Caco-2 (cell line): Measurements from ENCODE around the gene ZNF343. TPM values are rescaled to one million over a fixed set of nuclear protein-coding genes. Genes with fewer than 3 reads are reported as not detected.

ENCODE experiments used
- BruUV-seq: library from RNA; stranded (reverse); fragments of 400-500 nt; replicated peaks from 2 replicates; lab custom pipeline; 2021; lab: Mats Ljungman, UMichigan
- CTCF ChIA-PET: fragments of 300-600 bp; sonication (Branson Sonifier 250); formaldehyde crosslinking; loops from one replicate; lab custom pipeline; 2022; ENCODE audit warnings: antibody characterized with exemption; lab: Charles Lee
- POLR2A ChIA-PET: fragments of 300-600 bp; sonication (Branson Sonifier 250); formaldehyde crosslinking; loops from one replicate; lab custom pipeline; 2022; ENCODE audit warnings: antibody characterized with exemption; lab: Charles Lee
- DNase-seq, 2 experiments: peaks; one replicate each; pipeline versions ENCODE4 v3.0.0 to v3.0.0-alpha.2; 2020 to 2022
- H3K27me3 ChIP-seq: replicated peaks from 2 replicates; pipeline ENCODE4 v1.6.0; 2011; ENCODE audit warnings: low read length; ENCODE audit not compliant: control insufficient read depth, insufficient read depth
- H3K36me3 ChIP-seq: 2 replicates; pipeline ENCODE4 v1.5.1; 2011; ENCODE audit warnings: low read length; ENCODE audit not compliant: control insufficient read depth, insufficient read depth
- H3K4me1 ChIP-seq: fragments of 250-450 bp; sonication (Bioruptor Pico); 2 replicates; pipeline ENCODE4 v1.5.1; 2020; ENCODE audit warnings: mild to moderate bottlenecking
- H3K4me3 ChIP-seq: 2 replicates; pipeline ENCODE4 v1.5.1; 2011; ENCODE audit warnings: low read depth, mild to moderate bottlenecking, control low read depth, low read length
- H3K9me3 ChIP-seq: fragments of 250-450 bp; sonication (Bioruptor Pico); 2 replicates; pipeline ENCODE4 v1.5.1; 2020; ENCODE audit warnings: mild to moderate bottlenecking, moderate library complexity
- H3K27ac Mint-ChIP-seq: one replicate; pipeline ENCODE4 v1.8.0; 2022; ENCODE audit warnings: mixed read lengths; ENCODE audit not compliant: unreplicated experiment
- H3K27me3 Mint-ChIP-seq: one replicate; pipeline ENCODE4 v1.8.0; 2022; ENCODE audit warnings: mixed read lengths; ENCODE audit not compliant: insufficient read depth, unreplicated experiment
- H3K36me3 Mint-ChIP-seq: one replicate; pipeline ENCODE4 v1.8.0; 2022; ENCODE audit warnings: mild to moderate bottlenecking, mixed read lengths; ENCODE audit not compliant: insufficient read depth, unreplicated experiment
- H3K4me1 Mint-ChIP-seq: one replicate; pipeline ENCODE4 v1.8.0; 2022; ENCODE audit warnings: low read depth, mixed read lengths; ENCODE audit not compliant: unreplicated experiment
- H3K4me3 Mint-ChIP-seq: one replicate; pipeline ENCODE4 v1.8.0; 2022; ENCODE audit warnings: mild to moderate bottlenecking, moderate library complexity, mixed read lengths; ENCODE audit not compliant: unreplicated experiment
- H3K9me3 Mint-ChIP-seq: one replicate; pipeline ENCODE4 v1.8.0; 2022; ENCODE audit warnings: mixed read lengths; ENCODE audit not compliant: unreplicated experiment
- CTCF ChIP-seq, 2 experiments: fragments of 200-600 bp in 1 of 2; IDR thresholded peaks; 1 replicate in 1 of 2; 2 replicates in 1 of 2; pipeline versions ENCODE4 v1.5.1 to v1.8.0; 2011 to 2022; ENCODE audit warnings: antibody characterized with exemption in 1 of 2, control low read depth in 1 of 2, inconsistent platforms in 1 of 2, low read depth in 1 of 2, low read length in 1 of 2, mild to moderate bottlenecking in 1 of 2, moderate library complexity in 1 of 2; ENCODE audit not compliant: insufficient read depth in 1 of 2, severe bottlenecking in 1 of 2, unreplicated experiment in 1 of 2
- intact Hi-C: fragments of 100-400 bp; cut with micrococcal nuclease; formaldehyde crosslinking; loops from one replicate; pipeline ENCODE4 v1.10.0; 2022; ENCODE audit not compliant: unreplicated experiment
- total RNA-seq: library from RNA; stranded (reverse); gene quantifications from 2 replicates; pipeline ENCODE4 v1.2.3, GENCODE V29; 2022

ZNF343 gene
- total RNA-seq, 1 experiment from 2014 or later = 11.0 TPM

- Histone ChIP-seq H3K36me3 (no peaks in the 10 kb centered on the region), H3K27me3 (no peaks in the 10 kb centered on the region; the same call in 1 of the 2 replicates), H3K9me3 (no peaks in the 10 kb centered on the region), H3K4me1 (peaks cover 6% of the 10 kb centered on the region), H3K4me3 (no peak overlapping the region)
- ChIA-PET CTCF (interaction anchor here (1.0 kb wide), 1 partner anchor 9 kb away, joined by 6 read pairs; no protein-coding TSS in a partner anchor), POLR2A (no interaction called here)
- Mint-ChIP-seq H3K4me1 (peaks cover 7% of the 10 kb centered on the region), H3K36me3 (no peaks in the 10 kb centered on the region), H3K27ac (no peak overlapping the region), H3K27me3 (peaks cover 5% of the 10 kb centered on the region), H3K4me3 (no peak overlapping the region), H3K9me3 (no peaks in the 10 kb centered on the region)
- BruUV-seq = no TSS peak
- DNase-seq = no peak
- TF ChIP-seq CTCF (IDR thresholded peaks at IDR 0.05; ENCODE audit: insufficient read depth in 1 of 2, low read depth in 1 of 2, low read length in 1 of 2, severe bottlenecking in 1 of 2, unreplicated experiment in 1 of 2) = no peak
- intact Hi-C loops = no loop called here
Measured at GRCh38 chr20:2515203-2515602, 6.5 kb upstream of the ZNF343 start.

- intact Hi-C loops = loop anchor here (2.0 to 5.0 kb wide), 2 partner anchors 39 to 143 kb away; partner anchors contain the start of genes NOP56 and SNRPB
Measured at GRCh38 chr20:2509794-2510193, 1.1 kb upstream of the ZNF343 start.

GRCh38 chr20:2509468-2509781, 710 bp upstream of the ZNF343 start:
- Mint-ChIP-seq H3K4me1 (peaks cover 10% of the 10 kb centered on the region), H3K27me3 (peaks cover 3% of the 10 kb centered on the region), H3K9me3 (no peaks in the 10 kb centered on the region), H3K27ac (peak overlapping the region; percentile 92), H3K4me3 (peak overlapping the region; percentile 88), H3K36me3 (peaks cover 7% of the 10 kb centered on the region)
- Histone ChIP-seq H3K36me3 (no peaks in the 10 kb centered on the region), H3K27me3 (no peaks in the 10 kb centered on the region), H3K9me3 (no peaks in the 10 kb centered on the region), H3K4me1 (peaks cover 13% of the 10 kb centered on the region), H3K4me3 (peak overlapping the region; percentile 90)
- POLR2A ChIA-PET = interaction anchor here (3.1 kb wide), 1 partner anchor 39 kb away, joined by 11 read pairs; the partner anchor contains the start of gene SNRPB
- TF ChIP-seq CTCF (IDR thresholded peaks at IDR 0.05; ENCODE audit: insufficient read depth in 1 of 2, low read depth in 1 of 2, low read length in 1 of 2, severe bottlenecking in 1 of 2, unreplicated experiment in 1 of 2) = no peak
- CTCF ChIA-PET = interaction anchor here (0.6 to 1.3 kb wide), 3 partner anchors 13 to 36 kb away, joined by 3 to 5 read pairs (median 3); no protein-coding TSS in a partner anchor
- no peak for DNase-seq
- intact Hi-C loops = loop anchor here (2.0 to 5.0 kb wide), 2 partner anchors 39 to 143 kb away; partner anchors contain the start of genes NOP56 and SNRPB
- TSS peak; percentile 87 for BruUV-seq

More at GRCh38 chr20:2509794-2510193, 1.1 kb upstream of the ZNF343 start:
- peak in 1 of 2 experiments; percentile 24 for DNase-seq
- CTCF ChIA-PET = interaction anchor here (0.6 to 1.3 kb wide), 3 partner anchors 12 to 36 kb away, joined by 3 to 5 read pairs (median 3); no protein-coding TSS in a partner anchor
- peak overlapping the region; percentile 90 for H3K4me3 ChIP-seq
- peak overlapping the region; percentile 92 for H3K27ac Mint-ChIP-seq
- POLR2A ChIA-PET = interaction anchor here (3.1 kb wide), 1 partner anchor 39 kb away, joined by 11 read pairs; the partner anchor contains the start of gene SNRPB
- no peaks in the 10 kb centered on the region for H3K27me3 ChIP-seq
- BruUV-seq = no TSS peak
- H3K36me3 Mint-ChIP-seq = peaks cover 7% of the 10 kb centered on the region
- H3K9me3 ChIP-seq = no peaks in the 10 kb centered on the region
- H3K4me1 Mint-ChIP-seq = peaks cover 10% of the 10 kb centered on the region
- H3K27me3 Mint-ChIP-seq = peaks cover 4% of the 10 kb centered on the region
- peak overlapping the region; percentile 88 for H3K4me3 Mint-ChIP-seq
- H3K36me3 ChIP-seq = no peaks in the 10 kb centered on the region
- H3K4me1 ChIP-seq = peaks cover 13% of the 10 kb centered on the region
- no peak for TF ChIP-seq CTCF (IDR thresholded peaks at IDR 0.05; ENCODE audit: insufficient read depth in 1 of 2, low read depth in 1 of 2, low read length in 1 of 2, severe bottlenecking in 1 of 2, unreplicated experiment in 1 of 2)
- H3K9me3 Mint-ChIP-seq = no peaks in the 10 kb centered on the region
